Subcutaneous adipose tissue (tissue), 4 donors: ENCODE results near the gene LIX1. TPM values are rescaled to one million over a fixed set of nuclear protein-coding genes. Genes with fewer than 3 reads are reported as not detected.

Source experiments
- total RNA-seq, 4 donors: library from RNA; depleted of rRNA; stranded (reverse); fragments of >200 nt; gene quantifications; one replicate each; pipeline ENCODE4 v1.1.0, GENCODE V29; 2016
- TF ChIP-seq, protein P1 (sequence below): fragments of 450-650 bp; IDR thresholded peaks from one replicate; pipeline ENCODE4 v1.5.1; 2016; ENCODE audit warnings: low read depth, mild to moderate bottlenecking, control low read depth, antibody characterized with exemption, moderate library complexity

LIX1 gene
- total RNA-seq, 4 donors from 2014 or later, result not detected

DNA sequence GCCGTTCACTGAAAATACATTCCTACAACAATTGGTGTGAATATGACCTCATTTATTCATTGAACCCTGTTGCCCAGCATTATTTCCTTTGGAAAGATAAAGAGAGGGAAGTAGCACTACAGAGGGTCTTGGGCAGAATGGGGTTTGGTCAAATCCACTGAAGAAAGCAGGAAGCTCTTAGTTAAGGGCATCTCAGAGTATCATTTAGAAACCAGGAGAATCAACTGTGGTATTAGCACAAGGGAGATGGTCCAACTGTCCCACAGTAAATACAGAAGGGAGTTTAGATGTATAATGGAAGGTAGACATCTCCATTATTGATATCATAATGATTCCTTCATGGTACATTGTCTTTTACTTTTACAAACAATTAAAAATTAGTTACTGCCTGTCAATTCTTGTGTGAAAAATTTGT is 47.1 kb downstream of the LIX1 start:
- TF ChIP-seq, protein P1, sequence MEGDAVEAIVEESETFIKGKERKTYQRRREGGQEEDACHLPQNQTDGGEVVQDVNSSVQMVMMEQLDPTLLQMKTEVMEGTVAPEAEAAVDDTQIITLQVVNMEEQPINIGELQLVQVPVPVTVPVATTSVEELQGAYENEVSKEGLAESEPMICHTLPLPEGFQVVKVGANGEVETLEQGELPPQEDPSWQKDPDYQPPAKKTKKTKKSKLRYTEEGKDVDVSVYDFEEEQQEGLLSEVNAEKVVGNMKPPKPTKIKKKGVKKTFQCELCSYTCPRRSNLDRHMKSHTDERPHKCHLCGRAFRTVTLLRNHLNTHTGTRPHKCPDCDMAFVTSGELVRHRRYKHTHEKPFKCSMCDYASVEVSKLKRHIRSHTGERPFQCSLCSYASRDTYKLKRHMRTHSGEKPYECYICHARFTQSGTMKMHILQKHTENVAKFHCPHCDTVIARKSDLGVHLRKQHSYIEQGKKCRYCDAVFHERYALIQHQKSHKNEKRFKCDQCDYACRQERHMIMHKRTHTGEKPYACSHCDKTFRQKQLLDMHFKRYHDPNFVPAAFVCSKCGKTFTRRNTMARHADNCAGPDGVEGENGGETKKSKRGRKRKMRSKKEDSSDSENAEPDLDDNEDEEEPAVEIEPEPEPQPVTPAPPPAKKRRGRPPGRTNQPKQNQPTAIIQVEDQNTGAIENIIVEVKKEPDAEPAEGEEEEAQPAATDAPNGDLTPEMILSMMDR, result no peak

DNA sequence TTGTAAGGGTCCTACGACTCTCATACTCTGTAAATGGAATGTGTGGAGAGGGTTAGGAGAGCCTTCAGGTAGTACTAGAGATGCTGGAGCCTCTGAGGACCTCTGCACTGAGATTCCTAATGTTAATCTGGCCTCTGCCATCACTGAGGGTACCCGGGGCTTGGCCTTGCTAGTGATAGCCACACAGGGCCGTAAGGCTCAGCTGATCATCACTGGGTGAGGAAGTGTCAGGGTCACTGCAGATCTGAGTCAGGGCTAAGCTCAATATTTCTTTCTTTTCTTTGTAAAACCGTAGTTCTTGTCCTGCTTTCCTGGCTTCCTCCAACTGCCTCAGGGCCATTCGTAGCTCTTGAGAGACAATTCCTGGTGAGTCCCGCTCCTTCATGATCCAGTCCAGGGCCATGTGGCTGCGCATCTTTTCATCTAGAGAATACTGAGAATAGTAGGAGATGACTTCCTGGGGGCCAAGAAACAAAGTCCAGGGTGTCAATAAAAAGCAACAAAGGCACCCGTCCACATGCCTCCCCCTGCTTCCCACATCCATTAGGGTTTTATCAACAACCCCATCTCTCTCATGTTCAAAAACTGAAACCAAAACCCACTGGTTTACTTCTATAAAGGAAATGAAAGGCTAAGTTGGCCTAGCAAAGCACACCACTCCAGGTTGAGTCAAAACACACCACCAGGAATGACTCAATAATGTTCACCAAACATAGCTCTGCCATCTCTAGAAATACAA is 47.7 kb downstream of the LIX1 start:
- TF ChIP-seq, protein P1, result no peak

DNA sequence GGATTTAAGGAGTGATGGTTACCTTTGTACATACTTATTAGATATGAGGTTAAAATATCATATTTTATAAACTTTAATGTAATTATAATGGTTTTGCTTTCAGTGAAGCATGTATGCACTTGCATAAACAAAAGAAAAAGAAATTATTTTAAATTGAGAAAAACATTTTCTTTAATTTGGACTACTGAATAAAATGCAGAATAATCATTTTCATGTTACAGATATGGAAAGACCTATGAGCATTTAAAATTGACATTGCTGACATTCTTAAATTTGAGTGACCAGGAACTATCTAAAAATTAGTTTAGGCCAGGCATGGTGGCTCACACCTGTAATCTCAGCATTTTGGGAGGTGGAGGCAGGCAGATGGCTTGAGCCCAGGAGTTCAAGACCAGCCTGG is 49.2 kb downstream of the LIX1 start:
- TF ChIP-seq, protein P1, result no peak

DNA sequence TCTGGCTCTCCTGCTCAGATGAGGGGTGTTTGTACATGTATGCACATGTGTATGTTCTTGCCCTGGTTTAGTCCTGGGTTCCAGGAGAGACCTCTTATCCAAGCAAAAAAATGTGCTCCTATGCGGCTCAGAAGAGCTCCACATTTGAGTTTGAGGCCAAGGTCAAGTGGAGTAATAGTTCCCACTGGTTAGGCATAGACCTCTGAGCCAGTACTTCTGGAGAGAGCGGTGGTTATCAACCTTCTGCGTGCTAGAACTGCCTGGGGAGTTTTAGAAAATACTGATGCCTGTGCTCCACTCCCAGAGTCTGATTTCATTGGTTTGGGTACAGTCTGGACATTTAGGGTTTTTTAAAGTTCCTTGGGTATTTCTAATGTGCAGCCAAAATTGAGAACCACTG is 51.5 kb downstream of the LIX1 start:
- TF ChIP-seq, protein P1, result no peak

DNA sequence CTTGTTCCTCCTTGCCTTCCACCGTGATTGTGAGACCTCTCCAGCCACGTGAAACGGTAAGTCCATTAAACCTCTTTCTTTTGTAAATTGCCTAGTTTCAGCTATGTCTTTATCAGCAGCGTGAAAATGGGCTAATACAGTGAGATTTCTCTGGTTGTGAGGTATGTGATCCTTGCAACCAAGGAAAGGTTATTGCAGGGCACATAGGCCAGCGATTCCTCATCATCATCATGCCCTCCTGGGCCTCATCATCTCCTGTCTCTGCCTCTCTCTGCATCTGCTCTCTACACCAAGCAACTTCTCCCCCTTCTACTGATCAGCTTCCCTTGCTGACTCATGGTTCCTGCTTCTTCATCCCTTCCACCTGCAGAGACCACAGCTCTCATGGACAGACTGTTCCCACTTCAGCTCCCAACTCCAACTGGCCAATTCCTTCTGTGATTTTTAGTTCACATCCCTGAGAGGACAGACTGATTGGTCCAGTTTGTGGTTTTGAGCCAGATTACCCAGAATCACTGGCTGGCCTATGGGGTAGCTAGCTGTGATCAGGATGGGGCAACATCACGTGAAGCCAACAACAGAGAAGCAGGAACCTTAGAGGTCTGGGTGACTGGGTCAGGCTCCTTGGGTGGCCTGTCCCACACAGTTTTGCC is 53.1 kb downstream of the LIX1 start:
- TF ChIP-seq, protein P1, result no peak

DNA sequence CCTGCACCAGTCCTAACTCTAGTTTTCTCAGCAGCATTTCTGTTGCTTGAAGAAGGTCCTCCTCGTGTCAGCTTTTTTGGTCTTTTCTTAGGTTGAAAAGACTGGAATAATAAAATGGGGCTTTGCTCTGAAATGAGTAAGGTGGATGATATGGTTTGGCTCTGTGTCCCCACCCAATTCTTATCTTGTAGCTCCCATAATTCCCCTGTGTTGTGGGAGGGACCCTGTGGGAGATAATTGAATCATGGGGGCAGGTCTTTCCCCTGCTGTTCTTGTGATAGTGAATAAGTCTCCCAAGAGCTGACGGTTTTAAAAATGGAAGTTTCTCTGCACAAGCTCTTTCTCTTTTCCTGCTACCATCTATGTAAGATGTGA is 53.6 kb downstream of the LIX1 start:
- TF ChIP-seq, protein P1, result no peak

DNA sequence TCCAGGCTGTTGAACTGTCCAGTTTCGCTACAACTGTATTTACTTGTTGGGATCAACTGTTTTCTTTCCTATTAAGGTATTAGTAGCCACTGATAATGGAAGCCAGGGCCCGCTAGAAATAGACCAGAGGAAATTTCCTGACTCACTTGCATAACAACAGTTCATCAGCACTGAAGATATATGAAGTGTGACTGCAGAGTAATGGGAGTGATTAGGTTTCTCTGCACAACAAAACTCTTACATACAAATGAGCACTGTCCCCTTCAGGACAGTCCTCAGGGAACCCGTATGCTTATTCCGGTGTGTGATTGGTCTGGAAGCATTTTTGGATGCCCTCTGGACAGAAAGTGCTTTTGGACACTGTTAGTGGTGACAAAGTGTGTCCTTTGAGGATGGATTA is 55.3 kb downstream of the LIX1 start:
- TF ChIP-seq, protein P1, result no peak
